Choroid plexus epithelial cell (primary cell): ENCODE measurements around the gene MMP3.

Source experiments
- DNase-seq: peaks from one replicate; pipeline ENCODE4 v3.0.0-alpha.2; 2010; ENCODE audit warnings: low read depth
- H3K4me3 ChIP-seq: 2 replicates; pipeline ENCODE4 v1.5.1; 2011; ENCODE audit warnings: low read depth, mild to moderate bottlenecking, control low read depth, low read length, moderate library complexity
- TF ChIP-seq, protein P1 (sequence below): conservative IDR thresholded peaks from 2 replicates; pipeline ENCODE4 v1.5.1; 2011; ENCODE audit warnings: low read depth, mild to moderate bottlenecking, control low read depth, inconsistent platforms, low read length, moderate library complexity

Gene MMP3

GRCh38 chr11:102806296-102806695 is 37.1 kb downstream of the MMP3 start:
- H3K4me3 ChIP-seq, result no peak overlapping the region
- TF ChIP-seq, protein P1, sequence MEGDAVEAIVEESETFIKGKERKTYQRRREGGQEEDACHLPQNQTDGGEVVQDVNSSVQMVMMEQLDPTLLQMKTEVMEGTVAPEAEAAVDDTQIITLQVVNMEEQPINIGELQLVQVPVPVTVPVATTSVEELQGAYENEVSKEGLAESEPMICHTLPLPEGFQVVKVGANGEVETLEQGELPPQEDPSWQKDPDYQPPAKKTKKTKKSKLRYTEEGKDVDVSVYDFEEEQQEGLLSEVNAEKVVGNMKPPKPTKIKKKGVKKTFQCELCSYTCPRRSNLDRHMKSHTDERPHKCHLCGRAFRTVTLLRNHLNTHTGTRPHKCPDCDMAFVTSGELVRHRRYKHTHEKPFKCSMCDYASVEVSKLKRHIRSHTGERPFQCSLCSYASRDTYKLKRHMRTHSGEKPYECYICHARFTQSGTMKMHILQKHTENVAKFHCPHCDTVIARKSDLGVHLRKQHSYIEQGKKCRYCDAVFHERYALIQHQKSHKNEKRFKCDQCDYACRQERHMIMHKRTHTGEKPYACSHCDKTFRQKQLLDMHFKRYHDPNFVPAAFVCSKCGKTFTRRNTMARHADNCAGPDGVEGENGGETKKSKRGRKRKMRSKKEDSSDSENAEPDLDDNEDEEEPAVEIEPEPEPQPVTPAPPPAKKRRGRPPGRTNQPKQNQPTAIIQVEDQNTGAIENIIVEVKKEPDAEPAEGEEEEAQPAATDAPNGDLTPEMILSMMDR, result no peak
- peak; percentile 56 for DNase-seq

- TF ChIP-seq, protein P1, result no peak
- DNase-seq, result peak; percentile 77
- no peak overlapping the region for H3K4me3 ChIP-seq
Observed at GRCh38 chr11:102802341-102802740, 41.1 kb downstream of the MMP3 start.

GRCh38 chr11:102800767-102801166 is 42.6 kb downstream of the MMP3 start:
- H3K4me3 ChIP-seq, result no peak overlapping the region
- TF ChIP-seq, protein P1, result no peak
- no peak for DNase-seq

DNA sequence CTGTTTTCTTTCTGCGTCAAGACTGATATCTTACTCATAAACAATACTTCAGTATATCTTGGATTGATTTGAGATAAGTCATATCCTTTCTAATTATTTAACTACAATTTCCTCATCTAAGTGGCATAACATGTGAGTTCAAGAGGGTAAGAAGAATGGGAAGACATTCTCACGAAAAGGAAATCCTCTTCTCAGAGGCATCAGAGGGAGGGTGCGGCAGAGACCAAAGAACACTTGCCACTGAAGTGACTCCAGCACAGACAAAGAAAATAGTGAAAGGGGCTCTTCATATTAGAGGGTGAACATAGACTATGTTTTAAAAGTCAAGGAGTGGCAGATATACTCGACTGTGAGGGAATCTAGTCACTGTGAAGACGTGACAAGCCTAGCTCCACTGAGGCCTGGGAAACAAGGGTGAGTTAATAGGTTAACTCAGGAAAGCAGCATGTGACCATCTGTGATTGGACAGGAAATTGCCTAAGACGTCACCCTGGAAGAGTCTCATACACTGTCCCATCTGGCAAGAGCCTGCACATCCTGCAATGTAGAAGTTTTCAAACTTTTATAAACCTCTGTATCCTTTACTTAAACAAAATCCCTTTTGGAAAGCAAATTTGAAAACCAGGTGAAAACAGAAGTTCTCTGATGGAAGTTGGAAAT is 43.6 kb downstream of the MMP3 start:
- no peak overlapping the region for H3K4me3 ChIP-seq
- TF ChIP-seq, protein P1, result no peak
- peak; percentile 20 for DNase-seq

- TF ChIP-seq, protein P1, result no peak
- no peak within 1 kb of the TSS for H3K4me3 ChIP-seq
- no peak for DNase-seq
Observed at GRCh38 chr11:102798012-102798746, 45.2 kb downstream of the MMP3 start, which contains the start of gene MMP1. Gene MMP1 (minus strand): TSS chr11:102798160. CDS start chr11:102798092, 68 bp downstream.

DNA sequence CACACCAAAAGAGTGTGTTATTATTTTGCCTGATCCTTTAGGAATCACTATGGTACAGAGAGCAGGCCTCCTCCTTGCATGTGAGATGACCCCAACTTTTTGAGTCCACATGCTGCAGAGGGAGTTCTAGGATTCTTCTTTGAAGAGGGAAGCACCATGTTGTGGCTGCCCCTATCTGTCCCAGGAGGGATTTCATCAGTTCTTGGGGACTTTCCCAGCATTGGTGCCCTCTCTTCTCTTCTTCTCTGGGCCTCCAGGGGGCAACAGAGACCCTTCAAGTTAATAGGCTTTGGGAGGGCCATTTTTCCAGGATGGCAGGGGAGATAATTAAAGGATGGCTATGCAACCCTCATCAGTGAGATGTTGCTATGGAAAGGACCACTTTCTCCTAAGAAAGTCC is 49.0 kb downstream of the MMP3 start:
- peak; percentile 47 for DNase-seq
- TF ChIP-seq, protein P1, result peak; percentile 63
- no peak overlapping the region for H3K4me3 ChIP-seq
